ENCODE measurements around the gene FMN2.

The FMN2 gene

GRCh38 chr1:240484804-240485443 lies 393.2 kb downstream of the FMN2 start:
- no peak for DNase-seq (ENCODE audit: low read depth in 2 of 2)
- no peak for TF ChIP-seq CTCF (IDR thresholded peaks at IDR 0.05; ENCODE audit: low read depth, low read length)
- H3K4me3 ChIP-seq (replicated peaks in 1 of 2; ENCODE audit: low read depth in 2 of 2, low read length in 2 of 2): no peak overlapping the region

GRCh38 chr1:240486611-240487010 lies 394.9 kb downstream of the FMN2 start:
- no peak for TF ChIP-seq CTCF (IDR thresholded peaks at IDR 0.05; ENCODE audit: low read depth, low read length)
- no peak for DNase-seq (ENCODE audit: low read depth in 2 of 2)
- H3K4me3 ChIP-seq (replicated peaks in 1 of 2; ENCODE audit: low read depth in 2 of 2, low read length in 2 of 2): no peak overlapping the region

- no peak for DNase-seq (ENCODE audit: low read depth in 2 of 2)
- no peak overlapping the region for H3K4me3 ChIP-seq (replicated peaks in 1 of 2; ENCODE audit: low read depth in 2 of 2, low read length in 2 of 2)
- no peak for TF ChIP-seq CTCF (IDR thresholded peaks at IDR 0.05; ENCODE audit: low read depth, low read length)
Measured at GRCh38 chr1:240487493-240487892, 395.8 kb downstream of the FMN2 start.

GRCh38 chr1:240491156-240491555 lies 399.5 kb downstream of the FMN2 start:
- peak; percentile 7 to 62 for DNase-seq (ENCODE audit: low read depth in 2 of 2)
- H3K4me3 ChIP-seq (replicated peaks in 1 of 2; ENCODE audit: low read depth in 2 of 2, low read length in 2 of 2): no peak overlapping the region
- TF ChIP-seq CTCF (IDR thresholded peaks at IDR 0.05; ENCODE audit: low read depth, low read length): no peak

- TF ChIP-seq CTCF (IDR thresholded peaks at IDR 0.05; ENCODE audit: low read depth, low read length): no peak
- no peak overlapping the region for H3K4me3 ChIP-seq (replicated peaks in 1 of 2; ENCODE audit: low read depth in 2 of 2, low read length in 2 of 2)
- no peak for DNase-seq (ENCODE audit: low read depth in 2 of 2)
Measured at GRCh38 chr1:240491796-240492195, 400.1 kb downstream of the FMN2 start.

- peak; percentile 44 to 52 for DNase-seq (ENCODE audit: low read depth in 2 of 2)
- H3K4me3 ChIP-seq (replicated peaks in 1 of 2; ENCODE audit: low read depth in 2 of 2, low read length in 2 of 2): peak overlapping the region; percentile 8 to 39
- peak; percentile 39 for TF ChIP-seq CTCF (IDR thresholded peaks at IDR 0.05; ENCODE audit: low read depth, low read length)
Measured at GRCh38 chr1:240492832-240493440, 401.3 kb downstream of the FMN2 start.

All from cardiac fibroblast (primary cell).